ENCODE measurements around the gene AGTR1. TPM values are rescaled to one million over a fixed set of nuclear protein-coding genes. Genes with fewer than 3 reads are reported as not detected.

The AGTR1 gene
- total RNA-seq, 1 donor = 0.43 TPM

- DNase-seq (ENCODE audit: low read depth) = no peak
- no peak for TF ChIP-seq CTCF (IDR thresholded peaks at IDR 0.05; ENCODE audit: insufficient read depth, low read depth, low read length)
- no peak overlapping the region for H3K4me3 ChIP-seq (ENCODE audit: low read depth, low read length)
These were observed 57.9 kb downstream of the AGTR1 start for GRCh38 chr3:148755570-148755969.

- no peak for TF ChIP-seq CTCF (IDR thresholded peaks at IDR 0.05; ENCODE audit: insufficient read depth, low read depth, low read length)
- no peak overlapping the region for H3K4me3 ChIP-seq (ENCODE audit: low read depth, low read length)
- no peak for DNase-seq (ENCODE audit: low read depth)
These were observed 58.6 kb downstream of the AGTR1 start for GRCh38 chr3:148756311-148756710.

- H3K4me3 ChIP-seq (ENCODE audit: low read depth, low read length) = no peak overlapping the region
- peak; percentile 59 for DNase-seq (ENCODE audit: low read depth)
- no peak for TF ChIP-seq CTCF (IDR thresholded peaks at IDR 0.05; ENCODE audit: insufficient read depth, low read depth, low read length)
These were observed 59.8 kb downstream of the AGTR1 start for GRCh38 chr3:148757238-148758215.

GRCh38 chr3:148758303-148758884, 60.7 kb downstream of the AGTR1 start:
- DNase-seq (ENCODE audit: low read depth) = no peak
- no peak overlapping the region for H3K4me3 ChIP-seq (ENCODE audit: low read depth, low read length)
- TF ChIP-seq CTCF (IDR thresholded peaks at IDR 0.05; ENCODE audit: insufficient read depth, low read depth, low read length) = no peak

- TF ChIP-seq CTCF (IDR thresholded peaks at IDR 0.05; ENCODE audit: insufficient read depth, low read depth, low read length) = no peak
- no peak for DNase-seq (ENCODE audit: low read depth)
These were observed 61.7 kb downstream of the AGTR1 start for GRCh38 chr3:148759430-148759829.

GRCh38 chr3:148763156-148763680, 65.5 kb downstream of the AGTR1 start:
- H3K4me3 ChIP-seq (ENCODE audit: low read depth, low read length) = no peak overlapping the region
- no peak for DNase-seq (ENCODE audit: low read depth)
- no peak for TF ChIP-seq CTCF (IDR thresholded peaks at IDR 0.05; ENCODE audit: insufficient read depth, low read depth, low read length)

More at GRCh38 chr3:148759430-148759829, 61.7 kb downstream of the AGTR1 start:
- no peak overlapping the region for H3K4me3 ChIP-seq (ENCODE audit: low read depth, low read length)
